Smooth muscle cell (in vitro differentiated cells): ENCODE results near the gene C17orf107. TPM values are rescaled to one million over a fixed set of nuclear protein-coding genes. Genes with fewer than 3 reads are reported as not detected.

Experiments
- DNase-seq: peaks from one replicate; lab custom pipeline; 2025; ENCODE audit not compliant: unreplicated experiment; lab: John Stamatoyannopoulos, UW
- H2AFZ ChIP-seq: fragments of 200-600 bp; sonication (generic); 2 replicates; pipeline ENCODE4 v1.6.0; 2016; ENCODE audit warnings: antibody characterized with exemption, low read depth, mild to moderate bottlenecking
- H3F3A ChIP-seq: fragments of 200-600 bp; sonication (generic); 2 replicates; pipeline ENCODE4 v1.6.0; 2017; ENCODE audit warnings: antibody characterized with exemption, low read depth
- H3K27ac ChIP-seq: fragments of 200-600 bp; sonication (generic); 2 replicates; pipeline ENCODE4 v1.5.1; 2016; ENCODE audit warnings: low read depth, mild to moderate bottlenecking
- H3K27me3 ChIP-seq: fragments of 200-600 bp; sonication (generic); 2 replicates; pipeline ENCODE4 v1.6.1; 2016; ENCODE audit warnings: low read depth, mild to moderate bottlenecking
- H3K36me3 ChIP-seq: fragments of 200-600 bp; sonication (generic); 2 replicates; pipeline ENCODE4 v1.5.1; 2016; ENCODE audit warnings: low read depth
- H3K4me1 ChIP-seq: fragments of 200-600 bp; sonication (generic); 2 replicates; pipeline ENCODE4 v1.5.1; 2016; ENCODE audit warnings: low read depth
- H3K4me2 ChIP-seq: fragments of 200-600 bp; sonication (generic); 2 replicates; pipeline ENCODE4 v1.6.0; 2016; ENCODE audit warnings: mild to moderate bottlenecking
- H3K4me3 ChIP-seq: fragments of 200-600 bp; sonication (generic); 2 replicates; pipeline ENCODE4 v1.5.1; 2016; ENCODE audit warnings: mild to moderate bottlenecking
- H3K79me2 ChIP-seq: fragments of 200-600 bp; sonication (generic); 2 replicates; pipeline ENCODE4 v1.6.0; 2016; ENCODE audit warnings: low read depth, mild to moderate bottlenecking
- H3K9ac ChIP-seq: fragments of 200-600 bp; sonication (generic); 2 replicates; pipeline ENCODE4 v1.6.0; 2016; ENCODE audit warnings: low read depth
- H3K9me3 ChIP-seq: fragments of 200-600 bp; sonication (generic); replicated peaks from 2 replicates; pipeline ENCODE4 v1.5.1; 2016; ENCODE audit warnings: low read depth
- H4K20me1 ChIP-seq: fragments of 200-600 bp; sonication (generic); 2 replicates; pipeline ENCODE4 v1.6.0; 2016; ENCODE audit warnings: low read depth
- CTCF ChIP-seq: fragments of 200-600 bp; sonication (generic); IDR thresholded peaks from 2 replicates; pipeline ENCODE4 v1.5.1; 2017; ENCODE audit warnings: borderline replicate concordance, mild to moderate bottlenecking, antibody characterized with exemption; ENCODE audit not compliant: insufficient read depth, poor library complexity, severe bottlenecking
- WGBS: methylation state at CpG from one replicate; pipeline ENCODE4 v1.1.7; 2016; ENCODE audit warnings: low lambda C conversion rate; 5-methylcytosine and 5-hydroxymethylcytosine counted together
- polyA plus RNA-seq: library from polyadenylated mRNA; unstranded; fragments of >200 nt; fragmentation: Nextera tagmentation; extraction: Ambion mirVana; gene quantifications from 2 replicates; pipeline ENCODE4 v1.2.1, GENCODE V29; 2016
- total RNA-seq: library from RNA; depleted of rRNA; stranded (reverse); fragments of >200 nt; gene quantifications from 2 replicates; pipeline ENCODE4 v1.2.3, GENCODE V29; 2014

Gene C17orf107
- total and polyA plus RNA-seq, 2 experiments from 2014 or later = 5.0 to 10.7 TPM

- Histone ChIP-seq H3F3A (peaks cover 8% of the 10 kb centered on the region), H4K20me1 (no peaks in the 10 kb centered on the region), H3K4me1 (no peaks in the 10 kb centered on the region), H3K36me3 (no peaks in the 10 kb centered on the region), H3K27ac (peak overlapping the region; percentile 69), H2AFZ (no peak overlapping the region), H3K9me3 (no peaks in the 10 kb centered on the region), H3K27me3 (no peaks in the 10 kb centered on the region), H3K9ac (peak overlapping the region; percentile 88), H3K79me2 (no peaks in the 10 kb centered on the region), H3K4me3 (peak overlapping the region; percentile 65), H3K4me2 (peak overlapping the region; percentile 82)
- TF ChIP-seq CTCF = no peak
- WGBS = 50% methylated on average over 65 of the region's 65 CpGs
- no peak for DNase-seq
Observed at GRCh38 chr17:4900231-4901107, 1.1 kb downstream of the C17orf107 start.

- H2AFZ ChIP-seq = no peak overlapping the region
- TF ChIP-seq CTCF = no peak
- no peak overlapping the region for H3K27ac ChIP-seq
- no peaks in the 10 kb centered on the region for H3K36me3 ChIP-seq
- H3K9me3 ChIP-seq = no peaks in the 10 kb centered on the region
- H4K20me1 ChIP-seq = no peaks in the 10 kb centered on the region
- 93% methylated on average over 37 of the region's 37 CpGs for WGBS
- no peaks in the 10 kb centered on the region for H3K79me2 ChIP-seq
- no peak for DNase-seq
- no peak overlapping the region for H3K9ac ChIP-seq
- no peaks in the 10 kb centered on the region for H3K27me3 ChIP-seq
- H3K4me3 ChIP-seq = no peak overlapping the region
- no peaks in the 10 kb centered on the region for H3K4me1 ChIP-seq
- peaks cover 8% of the 10 kb centered on the region for H3F3A ChIP-seq
- H3K4me2 ChIP-seq = peak overlapping the region; percentile 82
Observed at GRCh38 chr17:4901108-4901647, 1.8 kb downstream of the C17orf107 start.

- Histone ChIP-seq H3K4me2 (no peak overlapping the region), H3K9ac (no peak overlapping the region), H4K20me1 (no peaks in the 10 kb centered on the region), H3K36me3 (no peaks in the 10 kb centered on the region), H3K27ac (no peak overlapping the region), H3F3A (peaks cover 8% of the 10 kb centered on the region), H3K4me3 (no peak overlapping the region), H3K79me2 (no peaks in the 10 kb centered on the region), H3K27me3 (no peaks in the 10 kb centered on the region), H3K9me3 (no peaks in the 10 kb centered on the region), H3K4me1 (no peaks in the 10 kb centered on the region), H2AFZ (no peak overlapping the region)
- no peak for DNase-seq
- WGBS = 97% methylated on average over 27 of the region's 48 CpGs
- TF ChIP-seq CTCF = no peak
Observed at GRCh38 chr17:4901648-4902344, 2.5 kb downstream of the C17orf107 start.
